HepG2 (cell line): ENCODE measurements around the gene CLBA1. TPM values are rescaled to one million over a fixed set of nuclear protein-coding genes. Genes with fewer than 3 reads are reported as not detected.

Experiments
- ESRRA ChIP-seq: sonication (generic); formaldehyde crosslinking; IDR thresholded peaks from 2 replicates; pipeline ENCODE4 v1.5.1; 2020; ENCODE audit warnings: mild to moderate bottlenecking, low read depth, missing genetic modification reagents
- GATAD2A ChIP-seq: IDR thresholded peaks from 2 replicates; pipeline ENCODE4 v1.6.1; 2016
- HNRNPL ChIP-seq: fragments of 200-400 bp; formaldehyde crosslinking; IDR thresholded peaks from 2 replicates; pipeline ENCODE4 v1.6.1; 2017; ENCODE audit warnings: mild to moderate bottlenecking, low read depth, low read length
- MEF2D ChIP-seq: sonication (generic); formaldehyde crosslinking; IDR thresholded peaks from 2 replicates; pipeline ENCODE4 v1.5.1; 2020; ENCODE audit warnings: mild to moderate bottlenecking, missing genetic modification reagents
- NFIB ChIP-seq: sonication (generic); formaldehyde crosslinking; IDR thresholded peaks from 2 replicates; pipeline ENCODE4 v1.9.0; 2021; ENCODE audit warnings: missing genetic modification reagents, mild to moderate bottlenecking, borderline replicate concordance
- ZFP36 ChIP-seq: fragments of 150-350 bp; IDR thresholded peaks from 2 replicates; pipeline ENCODE4 v1.6.1; 2018; ENCODE audit warnings: borderline replicate concordance, low read length, low read depth; ENCODE audit not compliant: partially characterized antibody
- ZFP90 ChIP-seq: sonication (generic); formaldehyde crosslinking; IDR thresholded peaks from 2 replicates; pipeline ENCODE4 v1.8.0; 2022; ENCODE audit warnings: missing genetic modification reagents, mild to moderate bottlenecking, inconsistent platforms, borderline replicate concordance
- ZNF101 ChIP-seq: sonication (generic); formaldehyde crosslinking; IDR thresholded peaks from 2 replicates; pipeline ENCODE4 v1.4.0; 2020; ENCODE audit warnings: mild to moderate bottlenecking, low read depth, missing genetic modification reagents, borderline replicate concordance
- ZNF33A ChIP-seq: sonication (generic); formaldehyde crosslinking; IDR thresholded peaks from 2 replicates; pipeline ENCODE4 v1.5.1; 2020; ENCODE audit warnings: missing genetic modification reagents, mild to moderate bottlenecking, moderate library complexity, borderline replicate concordance
- ZNF543 ChIP-seq: sonication (generic); formaldehyde crosslinking; IDR thresholded peaks from 2 replicates; pipeline ENCODE4 v1.4.0; 2020; ENCODE audit warnings: mild to moderate bottlenecking, missing genetic modification reagents
- ZNF556 ChIP-seq: sonication (generic); formaldehyde crosslinking; IDR thresholded peaks from 2 replicates; pipeline ENCODE4 v1.4.0; 2020; ENCODE audit warnings: mild to moderate bottlenecking, missing genetic modification reagents, borderline replicate concordance
- ZNF567 ChIP-seq: sonication (generic); formaldehyde crosslinking; IDR thresholded peaks from 2 replicates; pipeline ENCODE4 v1.8.1; 2023; ENCODE audit warnings: mild to moderate bottlenecking, missing genetic modification reagents, borderline replicate concordance
- ZNF703 ChIP-seq: sonication (generic); formaldehyde crosslinking; IDR thresholded peaks from 2 replicates; pipeline ENCODE4 v1.5.1; 2020; ENCODE audit warnings: missing genetic modification reagents, mild to moderate bottlenecking, moderate library complexity, borderline replicate concordance
- ZNF782 ChIP-seq: sonication (generic); formaldehyde crosslinking; IDR thresholded peaks from 2 replicates; pipeline ENCODE4 v1.4.0; 2020; ENCODE audit warnings: missing genetic modification reagents, mild to moderate bottlenecking, borderline replicate concordance
- ZNF792 ChIP-seq: IDR thresholded peaks from 2 replicates; pipeline ENCODE4 v1.6.1; 2016
- polyA plus RNA-seq, 8 experiments: library from polyadenylated mRNA; depleted of rRNA in 3 of 8; stranded (reverse) in 7 of 8; unstranded in 1 of 8; fragments of >200 nt; fragmentation: Illumina TruSeq in 4 of 8; extraction: Trizol in 4 of 8; gene quantifications; 2 replicates each; pipeline versions ENCODE4 v1.2.1 to v1.2.3, GENCODE V29; 2011 to 2016; ENCODE audit warnings: low read depth in 4 of 8, missing spikeins in 1 of 8, mixed read lengths in 1 of 8; ENCODE audit not compliant: insufficient read depth in 1 of 8
- total RNA-seq, 5 experiments: library from RNA; depleted of rRNA; stranded (reverse); fragments of >200 nt; fragmentation: Illumina TruSeq; extraction: Trizol; gene quantifications; 2 replicates each; pipeline ENCODE4 v1.2.3, GENCODE V29; 2016; ENCODE audit warnings: low read depth in 1 of 5
- TF ChIP-seq, protein P1 (sequence below): sonication (generic); formaldehyde crosslinking; IDR thresholded peaks from 2 replicates; pipeline ENCODE4 v1.4.0; 2020; ENCODE audit warnings: missing genetic modification reagents
- TF ChIP-seq, protein P2 (sequence below): IDR thresholded peaks from 2 replicates; pipeline ENCODE4 v1.6.1; 2016
- TF ChIP-seq, protein P3 (sequence below): sonication (generic); formaldehyde crosslinking; IDR thresholded peaks from 2 replicates; pipeline ENCODE4 v1.4.0; 2020; ENCODE audit warnings: missing genetic modification reagents

CLBA1 gene
- total and polyA plus RNA-seq, 2 of the 13 experiments (the other 11 are each of a cell fraction or from before 2014, with no cell fraction given): 1.2 to 1.4 TPM

DNA sequence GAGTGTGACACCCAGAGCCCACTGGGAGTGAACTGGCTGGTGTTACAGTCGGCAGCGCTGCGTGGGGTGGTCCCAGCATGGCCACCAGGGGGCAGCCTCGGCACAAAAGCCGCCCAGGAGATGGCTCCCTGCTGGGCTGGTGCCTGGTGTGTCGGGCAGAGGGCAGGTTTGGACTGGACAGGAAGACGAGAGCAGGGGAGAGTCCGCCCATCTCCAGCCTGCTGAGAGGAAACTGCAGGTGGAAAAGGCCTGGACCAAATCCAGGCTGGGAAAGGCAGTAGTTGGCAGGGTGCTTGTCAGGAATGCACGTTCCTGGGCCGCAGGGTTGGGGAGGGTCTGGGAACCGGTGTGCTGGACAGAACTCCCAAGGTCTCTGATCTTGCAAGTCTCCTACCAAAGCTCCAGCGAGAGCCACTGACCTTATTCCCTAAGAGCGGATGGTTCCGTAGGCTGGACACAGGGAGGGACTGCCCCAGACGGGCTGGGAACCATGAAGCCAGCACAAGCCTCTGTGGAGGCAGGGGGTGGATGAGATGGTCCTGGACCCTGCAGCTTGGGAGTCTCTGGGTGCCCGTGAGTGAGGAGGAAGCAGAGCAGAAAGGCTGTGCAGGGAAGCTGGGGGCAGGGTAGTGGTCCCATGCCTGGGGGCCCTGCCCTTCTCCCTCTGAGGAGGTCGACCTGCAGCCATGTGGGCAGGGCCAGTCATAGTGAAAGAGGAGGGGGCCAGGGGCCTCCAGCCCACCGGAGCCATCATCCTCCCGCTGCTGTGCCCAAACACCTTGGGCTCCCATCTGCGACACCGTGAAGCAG is 9.2 kb upstream of the CLBA1 start (continued):
- TF ChIP-seq, protein P1, sequence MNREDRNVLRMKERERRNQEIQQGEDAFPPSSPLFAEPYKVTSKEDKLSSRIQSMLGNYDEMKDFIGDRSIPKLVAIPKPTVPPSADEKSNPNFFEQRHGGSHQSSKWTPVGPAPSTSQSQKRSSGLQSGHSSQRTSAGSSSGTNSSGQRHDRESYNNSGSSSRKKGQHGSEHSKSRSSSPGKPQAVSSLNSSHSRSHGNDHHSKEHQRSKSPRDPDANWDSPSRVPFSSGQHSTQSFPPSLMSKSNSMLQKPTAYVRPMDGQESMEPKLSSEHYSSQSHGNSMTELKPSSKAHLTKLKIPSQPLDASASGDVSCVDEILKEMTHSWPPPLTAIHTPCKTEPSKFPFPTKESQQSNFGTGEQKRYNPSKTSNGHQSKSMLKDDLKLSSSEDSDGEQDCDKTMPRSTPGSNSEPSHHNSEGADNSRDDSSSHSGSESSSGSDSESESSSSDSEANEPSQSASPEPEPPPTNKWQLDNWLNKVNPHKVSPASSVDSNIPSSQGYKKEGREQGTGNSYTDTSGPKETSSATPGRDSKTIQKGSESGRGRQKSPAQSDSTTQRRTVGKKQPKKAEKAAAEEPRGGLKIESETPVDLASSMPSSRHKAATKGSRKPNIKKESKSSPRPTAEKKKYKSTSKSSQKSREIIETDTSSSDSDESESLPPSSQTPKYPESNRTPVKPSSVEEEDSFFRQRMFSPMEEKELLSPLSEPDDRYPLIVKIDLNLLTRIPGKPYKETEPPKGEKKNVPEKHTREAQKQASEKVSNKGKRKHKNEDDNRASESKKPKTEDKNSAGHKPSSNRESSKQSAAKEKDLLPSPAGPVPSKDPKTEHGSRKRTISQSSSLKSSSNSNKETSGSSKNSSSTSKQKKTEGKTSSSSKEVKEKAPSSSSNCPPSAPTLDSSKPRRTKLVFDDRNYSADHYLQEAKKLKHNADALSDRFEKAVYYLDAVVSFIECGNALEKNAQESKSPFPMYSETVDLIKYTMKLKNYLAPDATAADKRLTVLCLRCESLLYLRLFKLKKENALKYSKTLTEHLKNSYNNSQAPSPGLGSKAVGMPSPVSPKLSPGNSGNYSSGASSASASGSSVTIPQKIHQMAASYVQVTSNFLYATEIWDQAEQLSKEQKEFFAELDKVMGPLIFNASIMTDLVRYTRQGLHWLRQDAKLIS (CRISPR knock-in tag): no peak
- TF ChIP-seq ZNF33A (CRISPR knock-in tag) (no peak), ZNF567 (CRISPR knock-in tag) (no peak), HNRNPL (0 out of 2 replicates have a peak, but pooled peaks have one; percentile 41), ZFP36 (no peak), GATAD2A (0 out of 2 replicates have a peak, but pooled peaks have one; percentile 16), ZNF703 (CRISPR knock-in tag) (no peak), ZNF792 (CRISPR knock-in tag) (no peak), ZNF543 (CRISPR knock-in tag) (no peak), NFIB (CRISPR knock-in tag) (no peak), ESRRA (CRISPR knock-in tag) (0 out of 2 replicates have a peak, but pooled peaks have one; percentile 25), ZFP90 (CRISPR knock-in tag) (no peak), ZNF556 (CRISPR knock-in tag) (peak; percentile 23; the same call in 1 of the 2 replicates), MEF2D (CRISPR knock-in tag) (no peak), ZNF782 (CRISPR knock-in tag) (peak; percentile 17; the same call in 1 of the 2 replicates), ZNF101 (CRISPR knock-in tag) (no peak)
- TF ChIP-seq, protein P2, sequence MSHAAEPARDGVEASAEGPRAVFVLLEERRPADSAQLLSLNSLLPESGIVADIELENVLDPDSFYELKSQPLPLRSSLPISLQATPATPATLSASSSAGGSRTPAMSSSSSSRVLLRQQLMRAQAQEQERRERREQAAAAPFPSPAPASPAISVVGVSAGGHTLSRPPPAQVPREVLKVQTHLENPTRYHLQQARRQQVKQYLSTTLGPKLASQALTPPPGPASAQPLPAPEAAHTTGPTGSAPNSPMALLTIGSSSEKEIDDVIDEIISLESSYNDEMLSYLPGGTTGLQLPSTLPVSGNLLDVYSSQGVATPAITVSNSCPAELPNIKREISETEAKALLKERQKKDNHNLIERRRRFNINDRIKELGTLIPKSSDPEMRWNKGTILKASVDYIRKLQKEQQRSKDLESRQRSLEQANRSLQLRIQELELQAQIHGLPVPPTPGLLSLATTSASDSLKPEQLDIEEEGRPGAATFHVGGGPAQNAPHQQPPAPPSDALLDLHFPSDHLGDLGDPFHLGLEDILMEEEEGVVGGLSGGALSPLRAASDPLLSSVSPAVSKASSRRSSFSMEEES (CRISPR knock-in tag): no peak
- TF ChIP-seq, protein P3, sequence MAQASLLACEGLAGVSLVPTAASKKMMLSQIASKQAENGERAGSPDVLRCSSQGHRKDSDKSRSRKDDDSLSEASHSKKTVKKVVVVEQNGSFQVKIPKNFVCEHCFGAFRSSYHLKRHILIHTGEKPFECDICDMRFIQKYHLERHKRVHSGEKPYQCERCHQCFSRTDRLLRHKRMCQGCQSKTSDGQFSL (CRISPR knock-in tag): no peak
